Neutrophil (primary cell): ENCODE results near the gene ALDH16A1.

Experiments
- H3K27ac ChIP-seq: fragments of 200-600 bp; sonication (generic); 2 replicates; pipeline ENCODE4 v1.5.1; 2016; ENCODE audit warnings: mild to moderate bottlenecking, moderate library complexity
- H3K27me3 ChIP-seq: fragments of 200-600 bp; sonication (generic); 2 replicates; pipeline ENCODE4 v1.6.0; 2016; ENCODE audit warnings: mild to moderate bottlenecking
- H3K36me3 ChIP-seq: fragments of 200-600 bp; sonication (generic); 2 replicates; pipeline ENCODE4 v1.5.1; 2017
- H3K4me1 ChIP-seq, 2 experiments: fragments of 200-600 bp in 1 of 2; sonication (generic) in 1 of 2; 1 replicate in 1 of 2; 2 replicates in 1 of 2; pipeline versions ENCODE4 v1.5.1 to v1.6.1; 2013 to 2016; ENCODE audit warnings: low read depth in 1 of 2, low read length in 1 of 2, mild to moderate bottlenecking in 1 of 2, moderate library complexity in 1 of 2; ENCODE audit not compliant: control insufficient read depth in 1 of 2, insufficient read depth in 1 of 2
- H3K4me3 ChIP-seq, 2 experiments: fragments of 200-600 bp in 1 of 2; sonication (generic) in 1 of 2; 1 replicate in 1 of 2; 2 replicates in 1 of 2; pipeline ENCODE4 v1.5.1; 2013 to 2016; ENCODE audit warnings: low read depth in 1 of 2, low read length in 1 of 2, mild to moderate bottlenecking in 1 of 2, moderate library complexity in 1 of 2
- H3K9me3 ChIP-seq: fragments of 200-600 bp; sonication (generic); 2 replicates; pipeline ENCODE4 v1.5.1; 2016
- TF ChIP-seq, protein P1 (sequence below): fragments of 200-600 bp; sonication (generic); IDR thresholded peaks from 2 replicates; pipeline ENCODE4 v1.5.1; 2016; ENCODE audit warnings: antibody characterized with exemption

Gene ALDH16A1

DNA sequence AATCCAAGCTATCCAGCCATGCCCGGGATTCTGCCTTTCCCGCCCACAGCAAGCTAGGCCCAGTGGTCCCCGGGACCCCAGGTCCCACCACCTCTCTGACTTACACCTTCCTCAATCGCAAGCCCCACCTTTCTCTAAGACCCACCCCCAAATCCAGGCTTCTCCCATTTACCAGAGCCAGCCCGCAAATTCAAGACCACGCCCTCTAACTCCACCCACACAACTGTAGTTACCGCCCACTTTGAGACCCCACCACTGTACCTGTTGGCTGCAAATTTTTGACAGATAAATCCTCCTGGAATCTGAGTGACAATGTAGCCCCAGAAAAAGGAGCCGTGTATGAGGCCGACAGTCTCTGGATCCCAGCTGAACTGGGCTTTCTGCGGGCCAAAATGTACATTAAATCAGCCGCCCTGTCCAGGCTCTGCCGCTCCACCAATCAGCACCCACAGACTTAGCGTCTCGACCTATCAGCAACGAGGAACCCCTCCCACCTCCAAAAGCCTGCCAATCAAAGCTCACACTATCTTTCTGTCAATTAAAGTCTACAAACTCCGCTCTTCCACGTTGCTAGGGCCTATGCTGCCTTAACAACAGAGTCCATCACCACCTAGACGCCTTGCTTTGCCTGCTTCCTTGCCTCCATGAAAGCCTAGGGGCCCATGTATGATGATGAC is 18.0 kb upstream of the ALDH16A1 start:
- H3K27me3 ChIP-seq: peaks cover 100% of the 10 kb centered on the region

DNA sequence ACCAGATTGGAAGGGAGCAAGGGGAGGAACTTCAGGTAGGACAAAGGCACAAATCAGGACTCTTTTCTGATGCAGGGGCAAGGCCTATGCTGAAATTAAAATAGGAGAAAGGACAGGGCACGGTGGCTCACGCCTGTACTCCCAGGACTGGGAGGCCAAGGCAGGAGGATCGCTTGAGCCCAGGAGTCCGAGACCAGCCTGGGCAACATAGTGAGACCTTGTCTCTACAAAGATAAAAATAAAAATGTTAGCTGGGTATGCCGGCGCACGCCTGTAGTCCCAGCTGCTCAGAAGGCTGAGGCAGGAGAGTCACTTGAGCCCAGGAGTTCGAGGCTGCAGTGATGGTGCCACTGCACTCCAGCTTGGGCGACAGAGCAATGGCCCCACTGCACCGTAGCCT is 17.4 kb upstream of the ALDH16A1 start:
- TF ChIP-seq, protein P1, sequence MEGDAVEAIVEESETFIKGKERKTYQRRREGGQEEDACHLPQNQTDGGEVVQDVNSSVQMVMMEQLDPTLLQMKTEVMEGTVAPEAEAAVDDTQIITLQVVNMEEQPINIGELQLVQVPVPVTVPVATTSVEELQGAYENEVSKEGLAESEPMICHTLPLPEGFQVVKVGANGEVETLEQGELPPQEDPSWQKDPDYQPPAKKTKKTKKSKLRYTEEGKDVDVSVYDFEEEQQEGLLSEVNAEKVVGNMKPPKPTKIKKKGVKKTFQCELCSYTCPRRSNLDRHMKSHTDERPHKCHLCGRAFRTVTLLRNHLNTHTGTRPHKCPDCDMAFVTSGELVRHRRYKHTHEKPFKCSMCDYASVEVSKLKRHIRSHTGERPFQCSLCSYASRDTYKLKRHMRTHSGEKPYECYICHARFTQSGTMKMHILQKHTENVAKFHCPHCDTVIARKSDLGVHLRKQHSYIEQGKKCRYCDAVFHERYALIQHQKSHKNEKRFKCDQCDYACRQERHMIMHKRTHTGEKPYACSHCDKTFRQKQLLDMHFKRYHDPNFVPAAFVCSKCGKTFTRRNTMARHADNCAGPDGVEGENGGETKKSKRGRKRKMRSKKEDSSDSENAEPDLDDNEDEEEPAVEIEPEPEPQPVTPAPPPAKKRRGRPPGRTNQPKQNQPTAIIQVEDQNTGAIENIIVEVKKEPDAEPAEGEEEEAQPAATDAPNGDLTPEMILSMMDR: no peak
- Histone ChIP-seq H3K27ac (no peak overlapping the region), H3K9me3 (no peaks in the 10 kb centered on the region), H3K27me3 (peaks cover 100% of the 10 kb centered on the region), H3K4me3 (no peak overlapping the region), H3K36me3 (no peaks in the 10 kb centered on the region), H3K4me1 (no peaks in the 10 kb centered on the region)

More for the DNA sequence above, 18.0 kb upstream of the ALDH16A1 start:
- Histone ChIP-seq H3K27ac (no peak overlapping the region), H3K4me1 (no peaks in the 10 kb centered on the region), H3K36me3 (no peaks in the 10 kb centered on the region), H3K4me3 (no peak overlapping the region), H3K9me3 (no peaks in the 10 kb centered on the region)
- TF ChIP-seq, protein P1: no peak

GRCh38 chr19:49436381-49437017 is 16.5 kb upstream of the ALDH16A1 start:
- H3K4me1 ChIP-seq: no peaks in the 10 kb centered on the region
- no peaks in the 10 kb centered on the region for H3K9me3 ChIP-seq
- H3K4me3 ChIP-seq: no peak overlapping the region
- peaks cover 100% of the 10 kb centered on the region for H3K27me3 ChIP-seq
- H3K36me3 ChIP-seq: no peaks in the 10 kb centered on the region
- TF ChIP-seq, protein P1: no peak
- H3K27ac ChIP-seq: no peak overlapping the region

GRCh38 chr19:49437231-49437630 is 15.8 kb upstream of the ALDH16A1 start:
- H3K27ac ChIP-seq: no peak overlapping the region
- H3K9me3 ChIP-seq: no peaks in the 10 kb centered on the region
- H3K27me3 ChIP-seq: peaks cover 100% of the 10 kb centered on the region
- H3K36me3 ChIP-seq: no peaks in the 10 kb centered on the region
- TF ChIP-seq, protein P1: no peak
- H3K4me3 ChIP-seq: no peak overlapping the region
- peaks cover 2 to 4% of the 10 kb centered on the region in 2 experiments for H3K4me1 ChIP-seq

- Histone ChIP-seq H3K4me3 (no peak overlapping the region), H3K4me1 (peaks cover 11 to 12% of the 10 kb centered on the region in 2 experiments), H3K27ac (no peak overlapping the region), H3K9me3 (no peaks in the 10 kb centered on the region), H3K27me3 (peaks cover 98% of the 10 kb centered on the region), H3K36me3 (no peaks in the 10 kb centered on the region)
- TF ChIP-seq, protein P1: no peak
Observed at GRCh38 chr19:49438261-49438660, 14.8 kb upstream of the ALDH16A1 start.
